ENCODE data around the gene FAP.

FAP gene

DNA sequence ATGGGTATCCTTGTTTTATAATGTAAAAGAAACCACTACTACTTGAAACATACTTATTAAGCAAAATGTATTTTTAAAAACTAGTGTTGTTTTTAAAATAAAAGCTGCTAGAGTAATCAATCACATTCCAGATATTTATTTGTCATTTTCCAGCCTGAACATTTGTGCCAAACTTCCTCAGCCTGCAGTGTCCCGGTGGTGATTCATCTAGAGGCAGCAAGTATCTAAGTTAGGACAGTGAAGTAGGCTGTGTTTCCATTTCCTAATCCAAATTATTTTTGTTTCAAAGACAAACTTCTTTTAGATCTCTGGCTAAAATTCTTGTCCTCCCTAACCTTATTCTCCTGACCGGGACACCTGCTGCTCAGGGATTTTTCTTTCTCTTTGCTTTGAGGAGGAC lies 78.4 kb downstream of the FAP start:
- Histone ChIP-seq H3K4me1 (ENCODE audit: control insufficient read depth, insufficient read depth, low read length, poor library complexity, severe bottlenecking) (no peaks in the 10 kb centered on the region), H3K27ac (ENCODE audit: low read depth, low read length, severe bottlenecking) (no peak overlapping the region), H3K9me3 (ENCODE audit: control insufficient read depth, low read length) (no peaks in the 10 kb centered on the region), H3K36me3 (ENCODE audit: control insufficient read depth, insufficient read depth, low read length) (no peaks in the 10 kb centered on the region), H3K4me3 (ENCODE audit: extremely low read depth, insufficient read depth, low read length, poor library complexity, severe bottlenecking) (no peak overlapping the region)
- 100% methylated on average over 1 of the region's 2 CpGs; no CpG with 5 or more reads in 1 of the 2 experiments for WGBS, 2 experiments (ENCODE audit: insufficient coverage in 2 of 2)

GRCh38 chr2:162159446-162159845 lies 83.8 kb downstream of the FAP start:
- Histone ChIP-seq H3K9me3 (ENCODE audit: control insufficient read depth, low read length) (no peaks in the 10 kb centered on the region), H3K4me3 (ENCODE audit: extremely low read depth, insufficient read depth, low read length, poor library complexity, severe bottlenecking) (no peak overlapping the region), H3K4me1 (ENCODE audit: control insufficient read depth, insufficient read depth, low read length, poor library complexity, severe bottlenecking) (no peaks in the 10 kb centered on the region), H3K27ac (ENCODE audit: low read depth, low read length, severe bottlenecking) (no peak overlapping the region), H3K36me3 (ENCODE audit: control insufficient read depth, insufficient read depth, low read length) (no peaks in the 10 kb centered on the region)
- 94 to 97% methylated on average over 2 to 3 of the region's 6 CpGs for WGBS, 2 experiments (ENCODE audit: insufficient coverage in 2 of 2)

GRCh38 chr2:162156149-162156548 lies 87.1 kb downstream of the FAP start:
- H3K4me1 ChIP-seq (ENCODE audit: control insufficient read depth, insufficient read depth, low read length, poor library complexity, severe bottlenecking), result no peaks in the 10 kb centered on the region
- H3K36me3 ChIP-seq (ENCODE audit: control insufficient read depth, insufficient read depth, low read length), result no peaks in the 10 kb centered on the region
- H3K27ac ChIP-seq (ENCODE audit: low read depth, low read length, severe bottlenecking), result no peak overlapping the region
- no peak overlapping the region for H3K4me3 ChIP-seq (ENCODE audit: extremely low read depth, insufficient read depth, low read length, poor library complexity, severe bottlenecking)
- no peaks in the 10 kb centered on the region for H3K9me3 ChIP-seq (ENCODE audit: control insufficient read depth, low read length)
- 80 to 90% methylated on average over 1 to 2 of the region's 3 CpGs for WGBS, 2 experiments (ENCODE audit: insufficient coverage in 2 of 2)

DNA sequence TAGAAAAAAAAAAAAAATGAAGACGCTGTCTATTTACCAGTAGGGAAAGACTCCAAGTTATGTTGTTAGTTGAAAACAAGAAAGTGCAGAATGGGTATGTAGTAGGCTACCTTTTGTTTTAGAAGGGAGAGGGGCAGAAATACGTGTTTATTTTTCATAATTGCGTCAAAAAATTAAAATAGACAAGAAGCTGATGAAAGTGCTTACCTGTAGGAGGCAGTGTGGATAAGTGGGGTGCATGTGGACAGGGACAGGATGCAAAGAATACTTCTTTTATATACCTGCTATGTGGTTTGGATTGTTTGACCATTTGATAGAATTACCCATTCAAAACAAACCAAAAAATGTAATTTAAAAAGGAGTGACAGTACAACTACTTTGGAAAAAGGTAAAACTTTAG lies 88.2 kb downstream of the FAP start:
- WGBS, 2 experiments (ENCODE audit: insufficient coverage in 2 of 2), result 89 to 92% methylated on average over 2 to 3 of the region's 3 CpGs
- no peaks in the 10 kb centered on the region for H3K36me3 ChIP-seq (ENCODE audit: control insufficient read depth, insufficient read depth, low read length)

GRCh38 chr2:162153608-162154224 lies 89.5 kb downstream of the FAP start:
- Histone ChIP-seq H3K4me3 (ENCODE audit: extremely low read depth, insufficient read depth, low read length, poor library complexity, severe bottlenecking) (no peak overlapping the region), H3K4me1 (ENCODE audit: control insufficient read depth, insufficient read depth, low read length, poor library complexity, severe bottlenecking) (no peaks in the 10 kb centered on the region), H3K9me3 (ENCODE audit: control insufficient read depth, low read length) (no peaks in the 10 kb centered on the region), H3K27ac (ENCODE audit: low read depth, low read length, severe bottlenecking) (no peak overlapping the region), H3K36me3 (ENCODE audit: control insufficient read depth, insufficient read depth, low read length) (no peaks in the 10 kb centered on the region)
- 0% methylated on average over 1 of the region's 5 CpGs; no CpG with 5 or more reads in 1 of the 2 experiments for WGBS, 2 experiments (ENCODE audit: insufficient coverage in 2 of 2)

More for the DNA sequence above, 88.2 kb downstream of the FAP start:
- Histone ChIP-seq H3K9me3 (ENCODE audit: control insufficient read depth, low read length) (no peaks in the 10 kb centered on the region), H3K4me3 (ENCODE audit: extremely low read depth, insufficient read depth, low read length, poor library complexity, severe bottlenecking) (no peak overlapping the region), H3K4me1 (ENCODE audit: control insufficient read depth, insufficient read depth, low read length, poor library complexity, severe bottlenecking) (no peaks in the 10 kb centered on the region), H3K27ac (ENCODE audit: low read depth, low read length, severe bottlenecking) (no peak overlapping the region)

DNA sequence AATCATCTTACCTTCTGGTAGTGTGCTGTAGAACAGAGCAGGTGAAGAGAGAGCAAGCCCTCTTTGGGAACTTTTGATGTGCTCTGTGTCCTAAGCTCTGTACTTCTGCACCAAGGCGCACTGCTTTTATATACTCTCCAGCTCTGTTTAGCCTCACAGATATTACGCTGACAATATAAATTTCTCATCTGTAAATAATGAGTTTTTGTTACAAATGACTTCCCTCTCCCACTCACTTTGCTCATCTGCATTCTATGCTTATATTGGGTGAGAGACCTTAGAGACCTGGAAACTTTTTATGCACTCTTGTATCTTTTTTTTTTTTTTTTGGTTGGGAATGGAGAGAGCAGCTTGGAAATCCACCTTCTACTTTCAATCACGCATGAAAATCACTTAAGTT lies 91.1 kb downstream of the FAP start, which contains the start of gene GCG:
Gene GCG (minus strand): TSS at position 101 of the 400 bp plus-strand sequence. CDS start 3,069 bp downstream, outside the sequence.
- Histone ChIP-seq H3K36me3 (ENCODE audit: control insufficient read depth, insufficient read depth, low read length) (no peaks in the 10 kb centered on the region), H3K4me3 (ENCODE audit: extremely low read depth, insufficient read depth, low read length, poor library complexity, severe bottlenecking) (no peak within 1 kb of the TSS), H3K9me3 (ENCODE audit: control insufficient read depth, low read length) (no peaks in the 10 kb centered on the region), H3K27ac (ENCODE audit: low read depth, low read length, severe bottlenecking) (no peak within 1 kb of the TSS), H3K4me1 (ENCODE audit: control insufficient read depth, insufficient read depth, low read length, poor library complexity, severe bottlenecking) (no peaks in the 10 kb centered on the region)
- 83% methylated on average over 1 of the region's 3 CpGs; no CpG with 5 or more reads in 1 of the 2 experiments for WGBS, 2 experiments (ENCODE audit: insufficient coverage in 2 of 2)

GRCh38 chr2:162149940-162150339 lies 93.3 kb downstream of the FAP start:
- 73 to 78% methylated on average over 5 to 6 of the region's 8 CpGs for WGBS, 2 experiments (ENCODE audit: insufficient coverage in 2 of 2)
- no peak overlapping the region for H3K4me3 ChIP-seq (ENCODE audit: extremely low read depth, insufficient read depth, low read length, poor library complexity, severe bottlenecking)
- no peak overlapping the region for H3K27ac ChIP-seq (ENCODE audit: low read depth, low read length, severe bottlenecking)
- H3K36me3 ChIP-seq (ENCODE audit: control insufficient read depth, insufficient read depth, low read length), result no peaks in the 10 kb centered on the region
- no peaks in the 10 kb centered on the region for H3K4me1 ChIP-seq (ENCODE audit: control insufficient read depth, insufficient read depth, low read length, poor library complexity, severe bottlenecking)
- no peaks in the 10 kb centered on the region for H3K9me3 ChIP-seq (ENCODE audit: control insufficient read depth, low read length)

- Histone ChIP-seq H3K9me3 (ENCODE audit: control insufficient read depth, low read length) (no peaks in the 10 kb centered on the region), H3K4me1 (ENCODE audit: control insufficient read depth, insufficient read depth, low read length, poor library complexity, severe bottlenecking) (no peaks in the 10 kb centered on the region), H3K36me3 (ENCODE audit: control insufficient read depth, insufficient read depth, low read length) (no peaks in the 10 kb centered on the region), H3K27ac (ENCODE audit: low read depth, low read length, severe bottlenecking) (no peak overlapping the region), H3K4me3 (ENCODE audit: extremely low read depth, insufficient read depth, low read length, poor library complexity, severe bottlenecking) (no peak overlapping the region)
- WGBS, 2 experiments (ENCODE audit: insufficient coverage in 2 of 2), result 100% methylated on average over 1 of the region's 2 CpGs; no CpG with 5 or more reads in 1 of the 2 experiments
These were observed 93.8 kb downstream of the FAP start for GRCh38 chr2:162149466-162149865.

- Histone ChIP-seq H3K4me3 (ENCODE audit: extremely low read depth, insufficient read depth, low read length, poor library complexity, severe bottlenecking) (no peak overlapping the region), H3K36me3 (ENCODE audit: control insufficient read depth, insufficient read depth, low read length) (no peaks in the 10 kb centered on the region), H3K9me3 (ENCODE audit: control insufficient read depth, low read length) (no peaks in the 10 kb centered on the region), H3K4me1 (ENCODE audit: control insufficient read depth, insufficient read depth, low read length, poor library complexity, severe bottlenecking) (no peaks in the 10 kb centered on the region), H3K27ac (ENCODE audit: low read depth, low read length, severe bottlenecking) (no peak overlapping the region)
- 100% methylated on average over 2 of the region's 3 CpGs; no CpG with 5 or more reads in 1 of the 2 experiments for whole genome bisulfite sequencing, 2 experiments (ENCODE audit: insufficient coverage in 2 of 2)
These were observed 94.3 kb downstream of the FAP start for GRCh38 chr2:162148956-162149355.

DNA sequence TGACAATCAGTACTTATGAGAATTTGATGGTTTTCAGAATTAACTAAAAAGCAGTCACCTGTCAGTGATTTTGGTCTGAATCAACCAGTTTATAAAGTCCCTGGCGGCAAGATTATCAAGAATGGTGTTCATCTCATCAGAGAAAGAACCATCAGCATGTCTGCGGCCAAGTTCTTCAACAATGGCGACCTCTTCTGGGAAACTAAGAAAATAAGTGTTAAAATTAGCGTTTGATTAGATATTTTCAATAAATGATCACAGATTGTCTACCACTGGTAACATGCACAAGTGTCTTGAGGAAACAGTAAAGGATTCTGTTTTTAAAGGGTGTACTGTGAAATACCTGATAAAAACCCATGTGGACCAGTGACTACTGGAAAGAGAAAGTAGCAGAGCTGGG lies 99.3 kb downstream of the FAP start:
- Histone ChIP-seq H3K36me3 (ENCODE audit: control insufficient read depth, insufficient read depth, low read length) (no peaks in the 10 kb centered on the region), H3K4me1 (ENCODE audit: control insufficient read depth, insufficient read depth, low read length, poor library complexity, severe bottlenecking) (no peaks in the 10 kb centered on the region), H3K27ac (ENCODE audit: low read depth, low read length, severe bottlenecking) (no peak overlapping the region), H3K9me3 (ENCODE audit: control insufficient read depth, low read length) (no peaks in the 10 kb centered on the region), H3K4me3 (ENCODE audit: extremely low read depth, insufficient read depth, low read length, poor library complexity, severe bottlenecking) (no peak overlapping the region)
- 60 to 90% methylated on average over 1 to 3 of the region's 4 CpGs for WGBS, 2 experiments (ENCODE audit: insufficient coverage in 2 of 2)

GRCh38 chr2:162138310-162138709 lies 104.9 kb downstream of the FAP start:
- H3K9me3 ChIP-seq (ENCODE audit: control insufficient read depth, low read length), result no peaks in the 10 kb centered on the region
- no peak overlapping the region for H3K4me3 ChIP-seq (ENCODE audit: extremely low read depth, insufficient read depth, low read length, poor library complexity, severe bottlenecking)
- no peaks in the 10 kb centered on the region for H3K4me1 ChIP-seq (ENCODE audit: control insufficient read depth, insufficient read depth, low read length, poor library complexity, severe bottlenecking)
- H3K36me3 ChIP-seq (ENCODE audit: control insufficient read depth, insufficient read depth, low read length), result no peaks in the 10 kb centered on the region
- H3K27ac ChIP-seq (ENCODE audit: low read depth, low read length, severe bottlenecking), result no peak overlapping the region

All from mesodermal cell (in vitro differentiated cells).